PFSK-1 (cell line): ENCODE measurements around the gene TCEAL4.

Source experiments
- FOXP2 ChIP-seq: optimal IDR thresholded peaks from 2 replicates; pipeline ENCODE3; 2011; ENCODE audit warnings: borderline replicate concordance, control low read depth, inconsistent platforms; ENCODE audit not compliant: insufficient read depth; ENCODE audit errors: extremely low read length, extremely low read depth
- POLR2AphosphoS5 ChIP-seq: IDR thresholded peaks from 2 replicates; pipeline ENCODE4 v1.6.1; 2012; ENCODE audit warnings: low read depth, mild to moderate bottlenecking, control low read depth, low read length, moderate library complexity
- SIN3A ChIP-seq: IDR thresholded peaks from 2 replicates; pipeline ENCODE4 v1.6.1; 2012; ENCODE audit warnings: mild to moderate bottlenecking, low read length, moderate library complexity, borderline replicate concordance; ENCODE audit not compliant: insufficient read depth
- TAF1 ChIP-seq: IDR thresholded peaks from 2 replicates; pipeline ENCODE4 v1.6.1; 2012; ENCODE audit warnings: low read length, control low read depth, borderline replicate concordance; ENCODE audit not compliant: insufficient read depth
- TF ChIP-seq, protein P1 (sequence below), 2 experiments: IDR thresholded peaks; 2 replicates each; pipeline versions ENCODE4 v1.6.1 to v1.8.0; 2011 to 2012; ENCODE audit warnings: low read depth in 2 of 2, low read length in 2 of 2, control low read depth in 1 of 2, inconsistent platforms in 1 of 2, mild to moderate bottlenecking in 1 of 2, moderate library complexity in 1 of 2; ENCODE audit not compliant: insufficient read depth in 1 of 2

Gene TCEAL4

DNA sequence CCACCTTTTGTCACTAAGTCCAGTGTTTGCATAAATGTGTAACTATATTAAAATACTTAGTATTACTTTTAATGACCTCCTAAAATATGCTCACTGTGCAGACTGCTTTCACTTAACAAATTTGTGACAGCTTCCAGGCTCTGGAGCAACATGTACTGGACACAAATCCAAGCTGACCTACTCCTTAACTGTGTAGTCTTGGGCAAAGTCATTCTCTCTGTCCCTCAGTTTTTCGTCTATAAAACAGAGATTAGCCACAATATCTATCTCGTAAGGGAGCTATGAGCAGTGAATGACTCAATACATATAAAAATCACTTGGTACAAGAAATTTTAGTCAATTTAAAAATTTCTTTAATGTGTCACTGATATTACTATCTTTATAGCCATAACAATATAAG lies 45.6 kb upstream of the TCEAL4 start:
- no peak for TF ChIP-seq POLR2AphosphoS5
- TF ChIP-seq TAF1, result no peak
- TF ChIP-seq, protein P1, sequence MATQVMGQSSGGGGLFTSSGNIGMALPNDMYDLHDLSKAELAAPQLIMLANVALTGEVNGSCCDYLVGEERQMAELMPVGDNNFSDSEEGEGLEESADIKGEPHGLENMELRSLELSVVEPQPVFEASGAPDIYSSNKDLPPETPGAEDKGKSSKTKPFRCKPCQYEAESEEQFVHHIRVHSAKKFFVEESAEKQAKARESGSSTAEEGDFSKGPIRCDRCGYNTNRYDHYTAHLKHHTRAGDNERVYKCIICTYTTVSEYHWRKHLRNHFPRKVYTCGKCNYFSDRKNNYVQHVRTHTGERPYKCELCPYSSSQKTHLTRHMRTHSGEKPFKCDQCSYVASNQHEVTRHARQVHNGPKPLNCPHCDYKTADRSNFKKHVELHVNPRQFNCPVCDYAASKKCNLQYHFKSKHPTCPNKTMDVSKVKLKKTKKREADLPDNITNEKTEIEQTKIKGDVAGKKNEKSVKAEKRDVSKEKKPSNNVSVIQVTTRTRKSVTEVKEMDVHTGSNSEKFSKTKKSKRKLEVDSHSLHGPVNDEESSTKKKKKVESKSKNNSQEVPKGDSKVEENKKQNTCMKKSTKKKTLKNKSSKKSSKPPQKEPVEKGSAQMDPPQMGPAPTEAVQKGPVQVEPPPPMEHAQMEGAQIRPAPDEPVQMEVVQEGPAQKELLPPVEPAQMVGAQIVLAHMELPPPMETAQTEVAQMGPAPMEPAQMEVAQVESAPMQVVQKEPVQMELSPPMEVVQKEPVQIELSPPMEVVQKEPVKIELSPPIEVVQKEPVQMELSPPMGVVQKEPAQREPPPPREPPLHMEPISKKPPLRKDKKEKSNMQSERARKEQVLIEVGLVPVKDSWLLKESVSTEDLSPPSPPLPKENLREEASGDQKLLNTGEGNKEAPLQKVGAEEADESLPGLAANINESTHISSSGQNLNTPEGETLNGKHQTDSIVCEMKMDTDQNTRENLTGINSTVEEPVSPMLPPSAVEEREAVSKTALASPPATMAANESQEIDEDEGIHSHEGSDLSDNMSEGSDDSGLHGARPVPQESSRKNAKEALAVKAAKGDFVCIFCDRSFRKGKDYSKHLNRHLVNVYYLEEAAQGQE (IDR thresholded peaks at IDR 0.05; ENCODE audit: insufficient read depth in 1 of 2, low read depth in 2 of 2, low read length in 2 of 2), result no peak
- TF ChIP-seq FOXP2, result no peak
- no peak for TF ChIP-seq SIN3A

DNA sequence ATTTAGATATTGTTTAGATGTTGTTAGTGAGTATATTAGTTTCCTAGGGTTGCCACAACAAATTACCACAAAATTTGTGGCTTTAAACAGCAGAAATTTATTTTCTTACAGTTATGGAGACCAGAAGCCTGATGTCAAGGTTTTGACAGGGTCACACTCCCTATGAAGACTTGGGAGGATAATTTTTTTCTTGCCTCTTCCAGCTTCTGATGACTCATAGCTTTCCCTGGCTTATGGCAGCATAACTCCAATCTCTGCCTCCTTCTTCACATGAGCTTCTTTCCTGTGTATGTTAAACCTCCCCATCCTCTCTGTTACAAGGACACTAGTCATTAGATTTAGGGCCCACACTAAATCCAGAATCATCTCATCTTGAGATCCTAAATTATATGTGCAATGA lies 45.2 kb upstream of the TCEAL4 start:
- TF ChIP-seq POLR2AphosphoS5 (no peak), SIN3A (no peak), FOXP2 (no peak), TAF1 (no peak)
- TF ChIP-seq, protein P1 (IDR thresholded peaks at IDR 0.05; ENCODE audit: insufficient read depth in 1 of 2, low read depth in 2 of 2, low read length in 2 of 2), result no peak

DNA sequence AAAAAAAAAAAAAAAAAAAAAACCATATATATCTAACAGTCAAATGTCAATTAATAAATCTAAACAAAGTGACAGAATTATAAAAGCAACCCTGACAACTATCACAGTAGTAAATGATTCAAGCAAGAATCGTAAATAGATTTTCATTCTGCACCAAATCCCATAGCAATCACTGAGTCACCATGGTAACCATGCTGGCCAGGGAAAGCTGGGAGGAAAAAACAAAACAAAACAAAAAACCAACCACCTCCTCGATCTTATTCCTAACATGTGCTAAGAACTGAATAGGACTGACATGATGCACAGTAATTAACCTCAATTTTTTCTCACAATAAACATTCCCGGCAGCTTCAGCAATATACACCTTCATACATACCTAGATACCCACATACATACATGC lies 35.4 kb upstream of the TCEAL4 start:
- TF ChIP-seq SIN3A (no peak), FOXP2 (no peak), TAF1 (no peak), POLR2AphosphoS5 (no peak)
- TF ChIP-seq, protein P1 (IDR thresholded peaks at IDR 0.05; ENCODE audit: insufficient read depth in 1 of 2, low read depth in 2 of 2, low read length in 2 of 2), result no peak

DNA sequence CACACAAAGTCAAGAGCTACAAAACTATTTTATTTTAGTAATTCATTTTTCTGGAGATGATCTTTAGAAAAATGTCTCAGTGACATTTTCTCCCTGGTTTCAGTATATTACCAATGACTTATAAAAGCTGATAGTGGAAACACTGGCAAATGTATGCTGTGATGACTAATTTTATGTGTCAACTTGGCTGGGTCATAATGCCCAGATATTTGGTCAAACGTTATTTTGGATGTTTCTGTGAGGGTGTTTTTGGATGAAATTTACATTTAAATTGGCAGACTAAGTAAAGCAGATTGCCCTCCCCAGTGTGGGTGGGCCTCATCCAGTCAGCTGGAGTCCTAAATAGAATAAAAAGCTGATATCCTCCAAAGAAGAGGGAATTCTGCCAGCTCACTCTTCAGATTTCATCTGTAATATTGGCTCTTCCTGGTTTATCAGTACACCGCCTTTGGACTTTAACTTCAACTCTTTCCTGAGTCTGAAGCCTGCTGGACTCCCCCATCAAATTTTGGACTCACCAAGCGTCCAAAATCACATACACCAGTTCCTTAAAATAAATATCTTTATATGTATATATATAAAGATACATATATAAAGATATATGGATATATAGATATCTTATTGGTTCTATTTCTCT lies 34.8 kb upstream of the TCEAL4 start:
- no peak for TF ChIP-seq FOXP2
- TF ChIP-seq POLR2AphosphoS5, result no peak
- TF ChIP-seq, protein P1 (IDR thresholded peaks at IDR 0.05; ENCODE audit: insufficient read depth in 1 of 2, low read depth in 2 of 2, low read length in 2 of 2), result no peak
- no peak for TF ChIP-seq SIN3A
- TF ChIP-seq TAF1, result no peak

DNA sequence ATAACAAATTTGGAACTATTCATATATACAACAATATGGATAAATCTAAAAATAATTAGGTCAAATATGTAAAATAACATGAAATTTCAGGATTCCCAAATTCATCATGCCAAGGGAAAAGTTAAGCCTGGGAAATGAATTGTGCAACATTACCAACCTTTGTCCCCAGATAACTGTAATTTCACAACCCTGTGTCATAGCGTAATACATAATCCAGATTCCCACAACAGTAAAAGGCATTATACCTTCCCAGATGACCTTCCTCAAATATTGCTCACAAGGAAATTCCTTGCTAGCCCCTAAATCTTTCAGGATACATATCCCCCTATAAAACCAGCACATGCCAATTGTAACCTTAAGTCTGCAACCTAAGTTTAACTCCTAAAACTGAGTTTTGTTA lies 33.1 kb upstream of the TCEAL4 start:
- TF ChIP-seq, protein P1 (IDR thresholded peaks at IDR 0.05; ENCODE audit: insufficient read depth in 1 of 2, low read depth in 2 of 2, low read length in 2 of 2), result no peak
- TF ChIP-seq POLR2AphosphoS5 (no peak), FOXP2 (no peak), SIN3A (no peak), TAF1 (no peak)
